MM.1S (cell line): ENCODE measurements around the gene FBXL17.

Source experiments
- DNase-seq: peaks from one replicate; pipeline ENCODE4 v3.0.0-alpha.2; 2015
- H2AFZ ChIP-seq: fragments of 300-600 bp; sonication (generic); 2 replicates; pipeline ENCODE4 v1.6.0; 2016; ENCODE audit warnings: antibody characterized with exemption, low read length
- H3F3A ChIP-seq: fragments of 300-600 bp; sonication (generic); 2 replicates; pipeline ENCODE4 v1.6.1; 2016; ENCODE audit warnings: mild to moderate bottlenecking, antibody characterized with exemption, low read length, moderate library complexity, mixed read lengths; ENCODE audit not compliant: insufficient read depth
- H3K27ac ChIP-seq: fragments of 300-600 bp; sonication (generic); 2 replicates; pipeline ENCODE4 v1.5.1; 2016; ENCODE audit warnings: mild to moderate bottlenecking, low read length
- H3K27me3 ChIP-seq: fragments of 300-600 bp; sonication (generic); replicated peaks from 2 replicates; pipeline ENCODE4 v1.6.0; 2016; ENCODE audit warnings: low read length; ENCODE audit not compliant: insufficient read depth
- H3K36me3 ChIP-seq: fragments of 300-600 bp; sonication (generic); replicated peaks from 2 replicates; pipeline ENCODE4 v1.6.1; 2016; ENCODE audit warnings: mild to moderate bottlenecking, low read length, mixed read lengths; ENCODE audit not compliant: insufficient read depth
- H3K4me1 ChIP-seq: fragments of 300-600 bp; sonication (generic); 2 replicates; pipeline ENCODE4 v1.6.1; 2016; ENCODE audit warnings: low read length, mixed read lengths
- H3K4me2 ChIP-seq: fragments of 300-600 bp; sonication (generic); 2 replicates; pipeline ENCODE4 v1.6.0; 2016; ENCODE audit warnings: low read depth, low read length
- H3K4me3 ChIP-seq: fragments of 300-600 bp; sonication (generic); 2 replicates; pipeline ENCODE4 v1.5.1; 2016; ENCODE audit warnings: low read length, mixed read lengths
- H3K79me2 ChIP-seq: fragments of 300-600 bp; sonication (generic); 2 replicates; pipeline ENCODE4 v1.6.1; 2016; ENCODE audit warnings: mixed run types, low read length, mixed read lengths
- H3K9ac ChIP-seq: fragments of 300-600 bp; sonication (generic); 2 replicates; pipeline ENCODE4 v1.6.1; 2016; ENCODE audit warnings: low read length, mixed read lengths
- H3K9me2 ChIP-seq: fragments of 300-600 bp; sonication (generic); replicated peaks from 2 replicates; pipeline ENCODE4 v1.6.1; 2016; ENCODE audit warnings: mild to moderate bottlenecking, low read length, mixed read lengths; ENCODE audit not compliant: insufficient read depth
- H3K9me3 ChIP-seq: fragments of 300-600 bp; sonication (generic); replicated peaks from 2 replicates; pipeline ENCODE4 v1.6.1; 2016; ENCODE audit warnings: mild to moderate bottlenecking, low read length, mixed read lengths; ENCODE audit not compliant: insufficient read depth
- H4K20me1 ChIP-seq: fragments of 300-600 bp; sonication (generic); 2 replicates; pipeline ENCODE4 v1.6.1; 2016; ENCODE audit warnings: mild to moderate bottlenecking, low read length, moderate library complexity, mixed read lengths; ENCODE audit not compliant: insufficient read depth
- CTCF ChIP-seq: fragments of 300-600 bp; sonication (generic); IDR thresholded peaks from 2 replicates; pipeline ENCODE4 v1.5.1; 2016; ENCODE audit warnings: antibody characterized with exemption, low read length, mixed read lengths
- EZH2 ChIP-seq: fragments of 300-600 bp; sonication (generic); optimal IDR thresholded peaks from 2 replicates; pipeline ENCODE3; 2017; ENCODE audit warnings: low read depth, mild to moderate bottlenecking, antibody characterized with exemption, low read length, mixed read lengths
- EZH2phosphoT487 ChIP-seq: fragments of 300-600 bp; sonication (generic); IDR thresholded peaks from 2 replicates; pipeline ENCODE4 v1.6.1; 2018; ENCODE audit warnings: antibody characterized with exemption, low read length

The FBXL17 gene

GRCh38 chr5:107945061-107945460 is 436.8 kb downstream of the FBXL17 start:
- H2AFZ ChIP-seq = no peak overlapping the region
- H3K9me2 ChIP-seq = no peaks in the 10 kb centered on the region
- no peaks in the 10 kb centered on the region for H4K20me1 ChIP-seq
- no peak for TF ChIP-seq EZH2
- no peak for TF ChIP-seq EZH2phosphoT487
- no peak for TF ChIP-seq CTCF
- H3K79me2 ChIP-seq = no peaks in the 10 kb centered on the region
- no peak for DNase-seq
- H3F3A ChIP-seq = no peaks in the 10 kb centered on the region
- H3K27ac ChIP-seq = no peak overlapping the region
- no peak overlapping the region for H3K4me2 ChIP-seq
- no peak overlapping the region for H3K4me3 ChIP-seq
- no peaks in the 10 kb centered on the region for H3K4me1 ChIP-seq
- no peaks in the 10 kb centered on the region for H3K27me3 ChIP-seq
- H3K9me3 ChIP-seq = no peaks in the 10 kb centered on the region
- no peaks in the 10 kb centered on the region for H3K36me3 ChIP-seq
- H3K9ac ChIP-seq = no peak overlapping the region

- H3F3A ChIP-seq = no peaks in the 10 kb centered on the region
- H3K9ac ChIP-seq = no peak overlapping the region
- H2AFZ ChIP-seq = no peak overlapping the region
- TF ChIP-seq EZH2 (no peak), EZH2phosphoT487 (no peak), CTCF (no peak)
- H3K9me3 ChIP-seq = no peaks in the 10 kb centered on the region
- no peaks in the 10 kb centered on the region for H3K27me3 ChIP-seq
- no peaks in the 10 kb centered on the region for H3K9me2 ChIP-seq
- no peaks in the 10 kb centered on the region for H3K4me1 ChIP-seq
- no peak overlapping the region for H3K4me2 ChIP-seq
- no peak overlapping the region for H3K4me3 ChIP-seq
- H3K27ac ChIP-seq = no peak overlapping the region
- no peak for DNase-seq
- no peaks in the 10 kb centered on the region for H3K79me2 ChIP-seq
- no peaks in the 10 kb centered on the region for H3K36me3 ChIP-seq
- no peaks in the 10 kb centered on the region for H4K20me1 ChIP-seq
Measured at GRCh38 chr5:107943923-107944322, 438.0 kb downstream of the FBXL17 start.

- no peaks in the 10 kb centered on the region for H3K79me2 ChIP-seq
- H3K9me3 ChIP-seq = no peaks in the 10 kb centered on the region
- no peaks in the 10 kb centered on the region for H3K36me3 ChIP-seq
- no peak for DNase-seq
- H3K4me3 ChIP-seq = no peak overlapping the region
- H3K9ac ChIP-seq = no peak overlapping the region
- H3F3A ChIP-seq = no peaks in the 10 kb centered on the region
- H3K9me2 ChIP-seq = no peaks in the 10 kb centered on the region
- H3K27ac ChIP-seq = no peak overlapping the region
- H3K4me2 ChIP-seq = no peak overlapping the region
- H2AFZ ChIP-seq = no peak overlapping the region
- H3K27me3 ChIP-seq = no peaks in the 10 kb centered on the region
- TF ChIP-seq CTCF = no peak
- no peak for TF ChIP-seq EZH2
- TF ChIP-seq EZH2phosphoT487 = no peak
- H3K4me1 ChIP-seq = no peaks in the 10 kb centered on the region
- no peaks in the 10 kb centered on the region for H4K20me1 ChIP-seq
Measured at GRCh38 chr5:107941036-107941435, 440.9 kb downstream of the FBXL17 start.
